HG03558 (cell line): ENCODE results near the gene EEF1G.
"Not testable (repeated sequence)": the region's sequence is repeated elsewhere in the genome, so short reads cannot be mapped to it uniquely, and the experiment has no call there.

Experiments
- ATAC-seq: cut with Tn5 transposase; IDR thresholded peaks from one replicate; pipeline ENCODE4 v1.9.1; 2021; ENCODE audit warnings: moderate number of reproducible peaks; ENCODE audit not compliant: unreplicated experiment; ENCODE audit errors: extremely low read depth

Gene EEF1G

DNA sequence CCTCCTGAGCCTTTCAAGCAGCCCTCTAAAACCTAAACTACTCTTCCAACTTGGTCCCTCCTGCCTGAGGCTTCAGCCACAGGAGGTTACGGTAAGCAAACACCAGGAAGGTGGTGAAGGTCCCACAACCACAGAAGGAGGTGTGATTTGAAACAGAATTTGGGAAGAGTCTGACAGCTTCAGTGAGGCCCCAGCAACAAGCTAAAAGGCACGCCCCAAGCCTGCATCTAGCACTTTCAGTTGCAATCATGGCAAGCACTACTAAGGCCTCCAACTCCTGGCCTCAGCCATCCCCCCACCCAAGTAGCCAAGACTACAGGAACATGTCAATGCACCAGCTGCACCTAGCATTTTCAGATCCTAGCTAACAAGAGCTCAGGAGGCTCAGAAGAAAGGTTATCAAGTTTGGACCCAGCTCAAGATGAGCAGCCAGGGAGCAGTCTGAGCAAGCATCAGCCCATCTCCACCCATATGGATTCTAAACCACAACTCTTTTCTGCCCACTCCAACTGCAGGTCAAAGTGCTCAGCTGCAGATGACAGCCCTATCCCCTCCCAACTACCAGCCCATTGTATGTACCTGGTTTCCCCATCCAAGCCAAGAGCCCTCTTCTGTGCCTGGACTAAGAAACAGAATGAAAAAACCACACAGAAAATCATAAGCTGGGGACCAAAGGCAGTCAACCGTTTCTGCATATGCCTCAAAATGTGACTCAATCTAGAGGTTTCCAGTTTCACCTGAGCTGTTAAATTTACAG is 16.6 kb downstream of the EEF1G start:
- ATAC-seq: no peak

DNA sequence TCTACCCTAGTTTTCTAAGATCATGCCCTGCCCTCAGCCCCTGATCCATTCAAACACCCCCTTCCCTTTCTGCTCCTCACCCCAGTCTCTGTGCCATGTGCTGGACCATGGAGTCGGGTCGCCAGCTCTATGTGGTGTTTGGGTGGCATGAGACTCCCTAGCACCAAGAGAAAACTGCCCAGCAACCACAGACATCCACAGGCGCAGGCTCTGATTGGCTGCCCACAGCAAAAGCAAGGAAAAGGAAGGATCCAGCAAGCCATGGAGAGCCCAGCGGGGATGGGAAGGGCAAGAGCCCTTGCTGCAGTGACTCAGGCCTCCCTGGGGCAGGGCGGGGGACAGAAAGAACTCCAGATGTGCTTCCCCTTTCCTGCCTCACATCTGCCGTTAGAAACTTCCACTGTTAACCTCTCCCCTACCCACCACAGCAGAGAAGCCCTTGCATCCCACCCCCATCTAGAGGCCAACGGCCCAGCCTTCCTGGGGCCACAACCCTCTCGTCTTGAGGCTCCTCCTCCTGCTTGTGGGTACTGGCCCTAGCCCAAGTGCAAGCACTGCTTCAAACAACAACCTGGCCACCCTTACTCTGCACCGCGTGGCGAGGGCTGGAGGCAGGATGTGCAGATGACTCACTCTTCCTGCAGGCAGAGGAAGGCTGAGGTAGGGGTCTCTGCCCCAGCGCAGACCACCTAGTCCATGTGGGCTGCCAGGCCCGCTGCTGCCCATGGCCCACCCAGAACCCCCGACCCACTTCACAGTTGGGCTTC is 17.4 kb downstream of the EEF1G start:
- no peak for ATAC-seq

DNA sequence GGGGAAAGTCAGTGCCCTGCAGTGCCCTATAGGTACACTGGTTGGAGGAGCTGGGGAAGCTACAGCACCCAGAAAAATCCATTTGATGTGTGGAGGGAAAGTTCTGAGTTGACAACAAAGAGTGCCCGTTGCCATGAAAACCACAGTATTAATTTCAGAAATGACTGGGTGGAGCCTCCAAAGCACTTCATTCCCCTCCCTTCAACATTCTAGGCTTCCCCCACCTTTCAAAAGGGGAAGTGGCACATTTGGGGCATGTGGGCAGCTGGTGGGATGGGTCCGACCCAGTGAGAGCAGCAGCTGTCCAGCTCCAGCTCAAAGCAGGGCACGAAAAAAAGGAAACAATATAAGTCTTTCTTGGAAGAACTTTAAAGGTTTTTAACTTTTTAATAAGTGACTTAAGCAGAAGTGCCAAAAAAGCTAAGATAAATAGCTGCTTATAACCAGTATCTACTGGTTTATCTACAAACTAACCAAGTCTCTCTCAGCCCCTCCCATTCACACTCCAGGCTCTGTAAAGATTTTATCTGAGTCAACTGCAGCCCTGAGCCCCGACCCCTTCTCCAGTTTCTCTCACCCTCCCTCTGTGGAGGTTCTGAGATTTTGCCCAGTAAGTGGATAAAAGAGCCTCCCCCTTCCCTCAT is 18.1 kb downstream of the EEF1G start:
- no peak for ATAC-seq

DNA sequence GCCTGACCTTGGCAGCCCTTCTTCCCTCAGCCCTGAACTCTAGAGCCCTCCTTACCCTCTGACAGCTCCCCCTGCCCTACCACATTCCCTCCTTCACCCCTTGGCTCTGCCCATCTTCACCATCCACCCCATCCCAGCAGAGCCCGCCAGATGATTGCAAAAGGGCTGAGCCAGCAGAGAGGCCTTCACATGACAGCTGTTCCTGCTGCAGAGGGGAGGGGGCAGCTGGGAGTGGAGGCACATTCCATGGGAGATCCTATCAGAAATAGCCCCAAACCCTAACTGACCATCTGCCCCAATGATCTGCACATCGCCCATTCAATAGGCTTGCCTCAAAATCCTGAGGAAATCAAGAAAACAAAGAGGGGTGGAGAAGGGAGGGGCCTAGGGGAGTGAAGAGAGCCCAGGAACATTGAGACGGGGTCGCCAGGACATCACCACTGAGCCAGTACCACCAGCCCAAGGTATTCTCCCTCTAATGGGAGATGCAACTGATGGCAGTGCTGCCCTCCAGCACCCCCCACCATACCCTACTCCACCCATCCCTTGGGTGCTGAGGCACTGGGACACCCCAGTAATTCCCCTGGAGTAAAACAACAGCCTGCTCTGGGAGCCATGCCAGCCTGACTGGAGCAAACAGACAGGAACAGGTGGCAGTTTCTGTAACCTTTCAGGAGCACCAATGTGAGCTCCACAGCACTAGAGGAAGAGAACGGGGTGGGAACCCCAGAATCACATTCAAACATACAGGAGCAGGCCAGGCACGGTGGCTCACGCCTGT is 19.1 kb downstream of the EEF1G start:
- ATAC-seq: no peak

DNA sequence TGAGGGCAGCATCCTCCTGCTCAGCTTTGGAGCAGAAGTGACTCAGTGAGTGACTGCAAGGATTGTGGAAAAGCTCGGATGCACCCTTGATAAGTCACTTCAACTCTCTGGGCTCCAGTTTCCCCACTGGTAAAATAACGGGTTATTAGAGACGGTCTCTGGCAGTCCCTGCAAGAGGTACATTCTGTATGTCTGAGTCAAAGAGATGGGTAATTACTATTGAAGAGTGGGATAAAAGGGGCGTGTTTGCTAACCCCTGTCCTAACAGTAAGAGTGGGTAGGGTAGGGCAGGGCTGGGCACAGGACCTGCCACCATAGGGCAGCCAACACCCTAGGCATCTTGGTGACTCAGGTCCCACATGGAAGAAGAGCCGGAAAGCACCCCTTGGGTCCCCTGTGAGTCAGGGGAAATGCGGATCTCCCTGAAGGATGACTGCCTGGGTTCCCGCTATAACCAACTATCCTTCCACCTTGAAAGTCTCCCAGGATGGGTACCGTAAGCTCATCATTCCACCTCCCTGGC is 19.8 kb downstream of the EEF1G start:
- no peak for ATAC-seq

DNA sequence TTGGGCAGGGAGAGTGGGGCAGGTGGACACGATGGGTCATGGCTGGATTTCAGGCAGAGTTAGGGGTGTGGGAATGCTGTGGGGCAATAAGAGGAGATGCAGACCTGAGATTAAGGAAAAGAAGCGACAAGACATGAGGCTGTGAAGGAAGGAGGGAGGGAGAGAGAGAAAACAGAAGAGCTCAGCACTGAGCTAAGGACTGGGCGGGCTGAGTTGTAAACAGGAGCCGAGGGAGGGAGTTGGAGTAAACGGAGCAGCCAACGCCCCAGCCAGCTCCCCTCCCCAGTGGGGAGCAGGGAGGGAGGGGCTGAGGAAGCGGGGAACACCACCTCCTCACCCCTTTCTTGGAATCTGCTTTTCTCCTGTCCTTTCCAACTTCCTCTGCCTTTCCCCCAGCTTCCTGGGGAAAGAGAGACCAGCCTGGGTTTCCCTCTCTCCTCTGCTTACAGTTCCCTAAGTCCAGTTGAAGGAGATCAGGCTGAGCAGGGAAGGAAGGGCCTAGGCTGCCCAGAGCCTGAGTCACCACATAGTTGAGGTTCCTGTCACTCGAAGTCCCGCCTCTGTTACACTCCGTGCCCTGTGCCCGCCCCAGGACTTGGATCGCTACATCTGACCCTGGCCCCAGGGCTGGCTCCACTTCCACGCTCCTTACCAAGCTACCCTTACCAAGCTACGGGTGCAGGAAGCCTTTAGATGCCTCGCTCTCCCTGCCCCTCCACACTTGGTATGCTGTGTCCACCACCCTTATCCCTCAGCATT is 20.4 kb downstream of the EEF1G start:
- ATAC-seq: no peak

DNA sequence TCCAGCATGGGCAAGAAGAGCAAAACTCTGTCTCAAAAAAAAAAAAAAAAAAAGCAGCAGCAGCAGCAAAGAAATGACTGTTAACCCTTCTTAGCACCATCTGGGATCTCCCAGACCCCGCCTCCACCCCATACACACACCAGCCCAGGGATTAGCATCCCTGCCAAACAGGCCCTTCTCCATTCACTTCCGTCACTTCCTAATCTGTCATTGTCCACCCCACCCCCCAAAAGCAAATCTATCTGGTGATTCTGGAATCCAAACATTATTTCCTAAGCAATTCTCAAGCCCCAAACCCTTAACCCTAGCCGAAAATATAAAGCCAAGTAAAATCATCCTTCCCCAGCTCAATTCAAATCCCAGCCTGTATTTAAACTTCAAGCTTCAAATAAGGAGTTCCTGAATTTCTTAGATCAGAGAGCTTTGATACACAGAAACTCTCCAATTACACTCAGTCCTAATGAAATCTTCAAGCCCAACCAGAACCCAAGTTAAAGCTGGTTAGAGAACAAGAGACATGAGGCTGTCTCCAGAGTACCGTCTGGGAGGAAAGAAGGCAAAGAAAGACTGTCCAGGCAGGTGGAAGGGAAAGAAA is 21.1 kb downstream of the EEF1G start:
- ATAC-seq: no peak

DNA sequence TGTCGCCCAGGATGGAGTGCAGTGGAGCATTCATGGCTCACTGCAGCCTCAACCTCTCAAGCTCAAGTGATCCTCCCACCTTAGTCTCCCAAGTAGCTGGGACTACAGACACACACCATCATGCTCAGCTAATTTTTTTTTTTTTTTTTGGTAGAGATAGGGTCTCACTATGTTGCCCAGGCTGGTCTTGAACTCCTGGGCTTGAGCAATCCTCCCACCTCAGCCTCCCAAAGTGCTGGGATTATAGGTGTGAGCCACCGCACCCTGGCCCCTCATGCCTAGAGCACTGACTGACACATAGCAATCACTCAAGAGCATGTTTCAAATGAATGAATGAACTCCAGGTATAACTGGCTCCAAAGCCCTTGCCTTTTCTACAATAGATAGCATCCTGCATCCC is 23.2 kb downstream of the EEF1G start:
- not testable (repeated sequence) for ATAC-seq

DNA sequence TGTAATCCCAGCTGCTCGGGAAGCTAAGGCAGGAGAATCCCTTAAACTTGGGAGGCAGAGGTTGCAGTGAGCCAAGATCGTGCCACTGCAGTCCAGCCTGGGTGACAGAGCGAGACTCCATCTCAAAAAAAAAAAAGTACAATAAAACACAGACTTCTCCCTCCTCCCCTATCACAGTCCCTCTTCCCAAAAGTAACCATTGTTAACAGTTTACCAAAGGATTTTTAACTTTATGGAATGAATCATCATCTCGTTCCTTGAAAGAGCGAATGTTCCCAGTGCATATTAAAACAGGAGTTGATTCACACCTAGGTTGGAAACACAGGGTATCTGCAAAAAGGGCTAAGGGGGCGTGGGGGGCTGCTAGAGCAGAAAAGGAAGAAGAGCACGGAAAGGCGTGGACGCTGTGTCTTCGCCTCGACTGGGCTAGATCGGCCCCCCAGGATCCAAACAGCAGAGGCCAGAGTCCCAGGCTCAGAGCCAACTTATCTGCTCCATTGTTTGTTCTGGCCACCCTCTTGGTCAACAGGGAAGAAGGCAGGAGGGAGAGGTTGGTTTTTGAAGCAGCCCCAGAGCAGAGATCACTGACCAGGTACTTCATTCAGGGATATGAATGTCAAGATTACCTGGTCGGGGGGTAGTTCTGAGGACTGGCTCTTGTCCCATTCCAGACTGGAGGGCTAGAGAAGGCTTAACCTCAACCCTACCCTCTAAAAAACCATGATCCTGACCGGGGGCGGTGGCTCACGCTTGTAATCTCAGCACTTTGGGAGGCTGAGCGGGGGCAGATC is 25.0 kb downstream of the EEF1G start:
- ATAC-seq: no peak

DNA sequence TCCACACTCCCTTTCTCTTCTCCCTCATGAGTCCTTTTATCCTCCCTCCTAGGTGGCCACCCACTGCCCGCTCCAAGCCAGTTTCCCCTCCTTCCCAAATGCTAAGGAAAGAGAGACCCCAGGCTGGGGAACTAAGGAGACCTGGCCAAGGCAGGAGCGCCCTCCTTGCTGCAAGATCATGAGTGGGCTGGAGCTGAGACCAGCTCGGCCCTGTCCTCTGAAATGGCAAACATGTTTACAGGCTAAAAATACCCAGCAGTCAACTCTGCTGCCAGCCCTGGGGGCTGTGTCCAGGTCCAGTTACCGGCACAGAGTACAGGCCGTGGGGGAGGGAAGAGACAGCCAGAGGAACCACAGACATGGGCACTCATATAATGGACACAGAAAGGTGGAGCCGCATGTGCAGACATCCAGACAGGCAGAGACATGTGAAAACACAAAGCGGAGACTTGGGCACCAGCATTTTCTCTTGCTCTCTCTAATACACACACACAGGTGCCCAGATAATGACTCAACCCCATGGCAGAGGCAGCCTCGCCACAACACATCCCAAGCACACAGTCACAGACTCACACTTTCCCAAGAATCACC is 25.9 kb downstream of the EEF1G start:
- ATAC-seq: no peak

DNA sequence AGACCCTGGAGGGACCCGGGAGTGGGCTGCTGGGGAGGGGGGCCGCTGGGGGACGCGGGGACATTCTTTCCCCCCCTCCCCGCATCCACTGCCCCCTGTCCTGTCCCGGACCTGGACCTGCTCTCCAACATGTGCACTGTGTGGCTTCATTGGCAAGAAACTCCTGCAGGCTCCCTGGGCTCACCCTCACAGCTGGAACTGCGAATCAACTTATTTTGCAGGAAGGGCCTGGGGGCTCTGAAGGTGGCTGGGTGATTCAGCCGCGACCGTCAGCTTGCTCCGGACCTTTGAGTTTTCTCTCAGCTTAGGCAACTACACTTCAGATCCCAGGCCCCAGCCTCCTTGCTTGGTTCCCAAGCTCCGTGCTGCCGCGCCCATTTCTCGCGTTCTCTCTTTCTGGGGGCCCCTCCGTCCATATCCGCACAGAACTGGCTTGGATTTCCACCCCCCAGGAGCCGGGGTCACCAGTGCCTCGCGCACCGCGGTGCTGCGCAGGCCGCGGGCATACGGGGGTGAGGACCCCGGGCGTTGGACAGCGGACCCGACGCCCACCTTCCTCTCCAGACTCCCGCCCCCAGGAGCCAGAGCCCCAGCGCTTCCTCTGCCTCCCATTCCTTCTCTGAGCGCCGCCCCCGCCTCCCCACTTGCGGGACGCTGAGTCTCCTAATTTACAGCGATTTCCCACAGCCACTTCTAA is 26.6 kb downstream of the EEF1G start:
- no peak for ATAC-seq

DNA sequence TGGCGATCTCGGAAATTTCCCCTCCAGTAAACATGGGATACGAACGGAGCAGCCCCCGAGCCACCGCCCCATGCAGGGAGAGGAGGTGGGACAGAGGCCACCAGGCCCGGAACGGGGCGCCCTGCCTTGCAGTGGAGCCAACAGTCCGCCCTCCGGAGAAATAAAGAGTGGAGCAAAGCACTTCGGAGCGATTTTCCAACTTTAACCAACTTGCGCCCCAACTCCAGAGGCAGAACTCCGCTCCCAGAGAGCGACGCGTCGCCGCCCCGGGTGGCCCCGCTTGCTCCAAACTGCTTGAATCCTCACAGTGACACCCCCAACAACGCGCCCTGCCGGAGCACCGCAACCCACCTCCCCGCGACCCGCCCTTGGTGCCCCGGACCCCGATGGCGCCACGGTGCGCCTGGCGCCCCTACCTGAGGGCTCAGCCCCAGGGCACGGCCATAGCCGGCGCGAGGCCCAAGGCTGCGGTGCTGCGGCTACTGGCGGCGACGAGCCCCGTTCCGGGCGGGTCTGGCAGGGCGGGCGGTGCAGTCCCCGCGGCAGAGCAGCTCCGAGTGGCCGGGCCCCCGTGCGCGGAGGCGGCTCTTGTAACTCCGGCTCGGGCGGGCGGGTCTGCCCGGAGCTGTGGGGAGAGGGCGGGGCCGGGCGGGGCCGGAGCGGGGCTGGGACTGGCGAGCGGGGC is 27.3 kb downstream of the EEF1G start, which contains the start of gene AHNAK:
Gene AHNAK, minus strand, starts transcription at position 563 of the 685 bp plus-strand sequence. CDS start 10,708 bp downstream, outside the sequence.
- ATAC-seq: no peak

DNA sequence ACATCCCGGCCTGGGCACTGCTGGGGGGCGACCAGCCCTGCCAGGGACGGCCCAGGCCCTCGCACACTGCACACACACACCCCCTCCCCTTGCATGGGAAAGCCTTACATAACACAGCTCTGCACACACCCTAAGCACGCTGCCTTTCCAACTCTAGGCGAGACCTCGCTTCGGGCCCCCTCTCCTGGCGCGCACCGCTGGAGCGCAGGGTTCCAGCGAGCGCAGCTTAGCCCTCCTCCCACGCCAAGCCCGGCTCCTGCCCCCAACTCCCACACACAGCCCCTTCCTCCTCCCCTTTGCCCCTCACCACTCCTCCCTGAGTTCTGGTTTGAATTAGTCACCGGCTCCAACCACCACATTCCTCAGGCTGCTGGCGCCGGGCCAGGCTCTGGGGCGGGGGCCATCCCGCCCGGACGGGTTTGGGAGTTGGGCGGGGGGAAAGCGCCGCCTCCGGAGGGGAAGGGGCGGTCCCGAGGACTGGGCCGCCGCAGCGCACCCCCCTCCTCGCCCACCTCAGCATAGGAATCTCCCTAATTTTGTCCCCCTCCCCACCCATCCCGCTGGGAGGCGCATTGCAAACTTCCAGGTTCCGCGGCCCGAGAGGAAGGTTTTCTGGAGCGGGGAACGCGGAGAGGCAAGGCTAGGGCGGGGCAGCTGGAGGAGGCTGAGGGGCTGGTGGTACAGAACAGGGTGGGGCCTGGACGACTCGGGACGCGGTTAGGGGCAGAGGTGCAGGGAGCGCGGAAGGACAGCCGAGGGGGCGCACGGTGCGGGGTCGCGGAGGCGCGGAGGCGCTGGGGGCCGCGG is 28.1 kb downstream of the EEF1G start:
- ATAC-seq: no peak

DNA sequence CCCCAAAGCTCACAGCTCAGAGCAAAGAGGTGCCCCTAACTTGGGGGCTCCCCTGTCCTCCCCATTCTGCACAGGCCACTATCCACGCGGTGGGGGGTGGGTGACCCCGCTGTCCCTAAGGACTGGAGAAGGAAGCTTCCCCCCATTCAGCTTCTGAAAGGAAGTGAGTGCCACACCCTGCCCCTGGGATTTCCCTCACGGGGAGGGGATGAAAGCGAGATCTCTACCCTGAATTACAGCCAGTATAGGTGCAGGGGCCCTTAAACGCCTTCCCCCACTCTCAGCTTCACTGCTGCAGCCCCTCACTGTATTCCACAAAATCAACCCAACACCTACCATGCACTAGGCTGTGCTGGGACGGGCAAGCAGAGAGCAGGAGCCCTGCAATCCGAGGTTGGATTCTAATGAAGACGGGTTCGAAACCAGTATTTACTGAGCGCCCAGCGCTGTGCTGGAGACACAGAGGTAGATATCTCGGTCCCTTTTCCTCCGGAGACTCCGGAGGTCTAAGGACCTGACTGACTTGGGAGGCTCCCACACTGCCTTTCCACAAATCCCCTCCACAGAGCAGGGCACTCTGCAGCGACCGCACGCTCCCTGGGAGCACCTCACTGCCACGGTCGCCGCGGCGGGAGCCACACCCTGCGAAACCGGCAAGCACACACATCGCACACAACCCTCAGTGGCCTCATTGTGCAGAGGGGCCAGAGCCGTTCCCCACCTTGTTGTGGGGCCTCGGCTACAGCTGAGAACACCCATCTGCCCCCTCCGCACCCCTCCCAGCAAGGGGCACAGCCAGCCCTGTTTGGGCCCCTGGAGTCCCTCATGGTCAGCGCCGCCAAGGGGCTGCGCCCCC is 28.9 kb downstream of the EEF1G start:
- ATAC-seq: no peak
